ENCODE measurements around the gene CELF6. TPM values are rescaled to one million over a fixed set of nuclear protein-coding genes. Genes with fewer than 3 reads are reported as not detected.

Gene CELF6
- total and polyA plus RNA-seq, 2 donors (not counting 3 experiments of a cell fraction or from before 2014, with no cell fraction given) = 0.17 TPM; not detected in 1

DNA sequence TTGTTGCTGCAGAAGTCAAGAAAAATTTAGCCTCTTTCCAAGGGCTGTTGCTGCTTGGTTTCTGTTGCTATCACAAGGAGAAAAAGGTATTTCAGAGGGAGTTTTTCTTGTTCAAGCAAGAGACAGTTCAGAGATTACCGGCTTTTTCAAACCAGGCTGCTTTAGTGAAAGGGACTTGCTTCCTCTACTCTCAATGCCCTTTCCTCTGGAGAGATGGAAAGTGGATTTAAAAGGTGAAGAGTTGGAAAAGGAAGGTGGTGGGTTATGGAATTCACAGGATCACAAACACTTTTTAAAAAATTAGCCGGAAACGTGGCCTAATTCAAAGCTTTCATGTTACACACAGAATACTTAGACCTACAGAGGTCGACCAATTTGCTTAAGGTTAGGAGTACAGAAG is 48.7 kb downstream of the CELF6 start:
- H3K4me3 ChIP-seq (replicated peaks in 1 of 3; ENCODE audit: insufficient read depth in 1 of 3, low read depth in 1 of 3, low read length in 3 of 3) = peak overlapping the region in 1 of 3 experiments; percentile 66
- DNase-seq (ENCODE audit: low read depth, low spot score) (no peak), FAIRE-seq (no peak)
- H3K27me3 ChIP-seq (ENCODE audit: control insufficient read depth in 2 of 2, insufficient read depth in 2 of 2, low read length in 2 of 2) = no peaks in the 10 kb centered on the region
- H3K4me2 ChIP-seq (ENCODE audit: insufficient read depth, low read length) = peak overlapping the region; percentile 86
- TF ChIP-seq POLR2AphosphoS5 (IDR thresholded peaks at IDR 0.05; ENCODE audit: insufficient read depth, low read depth, low read length) (no peak), JUN (IDR thresholded peaks at IDR 0.05; ENCODE audit: borderline replicate concordance, insufficient read depth, insufficient read length, low read depth) (no peak), GATA2 (IDR thresholded peaks at IDR 0.05; ENCODE audit: insufficient read depth, insufficient read length, low read depth, low read length) (no peak), EZH2 (IDR thresholded peaks at IDR 0.05; ENCODE audit: borderline replicate concordance, low read depth, low read length, severe bottlenecking) (no peak), FOS (IDR thresholded peaks at IDR 0.05; ENCODE audit: borderline replicate concordance, insufficient read depth, low read length) (no peak), POLR2A (IDR thresholded peaks at IDR 0.05; ENCODE audit: low read depth, low read length) (no peak), MYC (IDR thresholded peaks at IDR 0.05; ENCODE audit: low read depth, low read length) (no peak)
- TF ChIP-seq, protein P1, sequence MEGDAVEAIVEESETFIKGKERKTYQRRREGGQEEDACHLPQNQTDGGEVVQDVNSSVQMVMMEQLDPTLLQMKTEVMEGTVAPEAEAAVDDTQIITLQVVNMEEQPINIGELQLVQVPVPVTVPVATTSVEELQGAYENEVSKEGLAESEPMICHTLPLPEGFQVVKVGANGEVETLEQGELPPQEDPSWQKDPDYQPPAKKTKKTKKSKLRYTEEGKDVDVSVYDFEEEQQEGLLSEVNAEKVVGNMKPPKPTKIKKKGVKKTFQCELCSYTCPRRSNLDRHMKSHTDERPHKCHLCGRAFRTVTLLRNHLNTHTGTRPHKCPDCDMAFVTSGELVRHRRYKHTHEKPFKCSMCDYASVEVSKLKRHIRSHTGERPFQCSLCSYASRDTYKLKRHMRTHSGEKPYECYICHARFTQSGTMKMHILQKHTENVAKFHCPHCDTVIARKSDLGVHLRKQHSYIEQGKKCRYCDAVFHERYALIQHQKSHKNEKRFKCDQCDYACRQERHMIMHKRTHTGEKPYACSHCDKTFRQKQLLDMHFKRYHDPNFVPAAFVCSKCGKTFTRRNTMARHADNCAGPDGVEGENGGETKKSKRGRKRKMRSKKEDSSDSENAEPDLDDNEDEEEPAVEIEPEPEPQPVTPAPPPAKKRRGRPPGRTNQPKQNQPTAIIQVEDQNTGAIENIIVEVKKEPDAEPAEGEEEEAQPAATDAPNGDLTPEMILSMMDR (IDR thresholded peaks at IDR 0.05; ENCODE audit: extremely low read depth in 1 of 2, insufficient read depth in 1 of 2, low read depth in 1 of 2, low read length in 2 of 2) = no peak
- ChIA-PET POLR2A (interaction anchor here (1.0 kb wide), 1 partner anchor 44 kb away, joined by 3 read pairs; no protein-coding TSS in a partner anchor), CTCF (interaction anchor here (0.8 to 1.1 kb wide), 2 partner anchors 71 to 75 kb away, joined by 3 to 5 read pairs; no protein-coding TSS in a partner anchor)
- BruUV-seq (replicated peaks) = TSS peak; percentile 39
- peaks cover 0 to 11% of the 10 kb centered on the region in 2 experiments for H3K36me3 ChIP-seq (ENCODE audit: control insufficient read depth in 2 of 2, extremely low read depth in 1 of 2, insufficient read depth in 2 of 2, low read length in 2 of 2)
- intact Hi-C loops (cut with micrococcal nuclease) = no loop called here
- dilution Hi-C loops (cut with MboI; ENCODE audit: extremely low pct_ligation_motif_present, low sequenced_read_pairs) = no loop called here
- no peaks in the 10 kb centered on the region for H3K9me3 ChIP-seq (replicated peaks; ENCODE audit: control insufficient read depth, insufficient read depth, low read length)
- no peak overlapping the region for H3K9ac ChIP-seq (replicated peaks; ENCODE audit: extremely low read depth, insufficient read depth, low read length)
- H4K20me1 ChIP-seq (replicated peaks; ENCODE audit: control insufficient read depth, extremely low read depth, insufficient read depth, low read length) = no peaks in the 10 kb centered on the region
- peaks cover 12% of the 10 kb centered on the region for H3K4me1 ChIP-seq (ENCODE audit: control insufficient read depth, extremely low read depth, insufficient read depth, low read length)
- H3K79me2 ChIP-seq (ENCODE audit: control insufficient read depth, insufficient read depth, low read length) = peaks cover 2% of the 10 kb centered on the region
- H2AFZ ChIP-seq (ENCODE audit: low read depth, low read length) = no peak overlapping the region
- H3K27ac ChIP-seq (ENCODE audit: insufficient read depth, low read depth, low read length) = no peak overlapping the region
- no peaks in the 10 kb centered on the region for H3K9me1 ChIP-seq (replicated peaks; ENCODE audit: control insufficient read depth, extremely low read depth, insufficient read depth, low read length)
